NCI-H1436 (cell line): Measurements from ENCODE around the gene EXOC3.
A peak's percentile ranks its signal among the peaks of the same experiment; 100 is the strongest.

Experiments used
- DNase-seq: peaks from one replicate; lab custom pipeline; 2025; lab: John Stamatoyannopoulos, UW

The EXOC3 gene

GRCh38 chr5:426392-426976 is 16.5 kb upstream of the EXOC3 start:
- DNase-seq = no peak

- DNase-seq = no peak
These were observed 15.4 kb upstream of the EXOC3 start for GRCh38 chr5:427415-428087.

GRCh38 chr5:428219-428618 is 14.8 kb upstream of the EXOC3 start:
- no peak for DNase-seq

- DNase-seq = no peak
These were observed 14.1 kb upstream of the EXOC3 start for GRCh38 chr5:428754-429452.

GRCh38 chr5:429453-430188 is 13.4 kb upstream of the EXOC3 start:
- no peak for DNase-seq

GRCh38 chr5:430214-430925 is 12.6 kb upstream of the EXOC3 start:
- no peak for DNase-seq

GRCh38 chr5:431001-431710 is 11.8 kb upstream of the EXOC3 start:
- DNase-seq = peak; percentile 60

- DNase-seq = no peak
These were observed 11.3 kb upstream of the EXOC3 start for GRCh38 chr5:431711-432050.

- DNase-seq = no peak
These were observed 10.6 kb upstream of the EXOC3 start for GRCh38 chr5:432201-432927.

- no peak for DNase-seq
These were observed 9.8 kb upstream of the EXOC3 start for GRCh38 chr5:432928-433791.

GRCh38 chr5:433836-434235 is 9.1 kb upstream of the EXOC3 start:
- DNase-seq = no peak

GRCh38 chr5:434443-435146 is 8.4 kb upstream of the EXOC3 start:
- DNase-seq = no peak

GRCh38 chr5:435156-435790 is 7.7 kb upstream of the EXOC3 start:
- no peak for DNase-seq

- DNase-seq = peak; percentile 28
These were observed 6.9 kb upstream of the EXOC3 start for GRCh38 chr5:435961-436640.

- DNase-seq = no peak
These were observed 6.4 kb upstream of the EXOC3 start for GRCh38 chr5:436641-436975.

GRCh38 chr5:437281-437771 is 5.7 kb upstream of the EXOC3 start:
- DNase-seq = no peak

GRCh38 chr5:438481-438981 is 4.4 kb upstream of the EXOC3 start:
- no peak for DNase-seq

GRCh38 chr5:439181-439580 is 3.8 kb upstream of the EXOC3 start:
- DNase-seq = no peak
